ENCODE measurements around the gene WWOX.

DNA sequence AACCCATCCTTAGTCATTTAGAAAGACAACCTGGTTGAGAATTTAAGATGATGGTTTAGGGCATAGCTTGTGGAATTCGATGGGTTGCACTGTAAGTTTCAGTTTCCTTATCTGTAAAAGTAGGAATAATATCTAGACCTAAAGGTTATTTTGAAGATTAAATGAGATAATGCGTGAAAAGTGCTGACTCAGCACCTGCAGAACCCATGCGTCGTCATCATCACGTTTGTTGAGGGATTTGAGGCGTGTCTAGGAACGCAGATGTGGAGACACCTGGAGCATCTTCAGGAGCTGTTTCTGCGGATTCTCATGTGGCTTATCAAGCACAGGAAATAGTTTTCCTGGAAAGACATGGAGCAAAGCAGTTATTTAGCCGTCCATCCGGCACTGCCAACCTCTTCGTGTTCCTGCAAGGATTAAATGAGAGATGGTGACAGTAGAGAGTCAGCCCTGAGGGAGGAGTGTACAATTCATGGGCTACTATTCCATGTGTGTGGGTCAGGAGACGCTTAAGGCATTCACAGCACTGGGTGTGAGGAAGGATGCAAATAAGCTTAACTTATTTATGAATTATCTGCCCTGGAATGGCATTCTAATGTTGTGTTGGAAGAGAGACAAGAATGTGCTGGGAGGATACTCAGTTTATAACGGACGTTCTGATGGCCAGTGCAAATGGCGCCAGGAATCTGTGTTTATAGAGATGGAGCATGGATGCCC lies 965.0 kb downstream of the WWOX start:
- TF ChIP-seq EZH2 (IDR thresholded peaks at IDR 0.05) (no peak), POLR2AphosphoS5 (IDR thresholded peaks at IDR 0.05; ENCODE audit: borderline replicate concordance, low read depth, low read length) (no peak), FOXP2 (optimal IDR thresholded peaks at IDR 0.05; ENCODE audit: control extremely low read depth, extremely low read length, insufficient read depth) (no peak)

All from SK-N-MC (cell line).